Keratinocyte (primary cell): ENCODE results near the gene TVP23A. TPM values are rescaled to one million over a fixed set of nuclear protein-coding genes. Genes with fewer than 3 reads are reported as not detected.

Experiments
- DNase-seq: peaks from one replicate; pipeline ENCODE4 v3.0.0-alpha.2; 2011; ENCODE audit warnings: low read depth, missing footprints, low spot score
- FAIRE-seq: peaks from 2 replicates; lab custom pipeline; 2011; peaks lifted over from hg19 to GRCh38; lab: Jason Lieb, UNC
- H2AFZ ChIP-seq: 2 replicates; pipeline ENCODE4 v1.6.0; 2012; ENCODE audit warnings: low read length, control low read depth, inconsistent platforms; ENCODE audit not compliant: control insufficient read depth
- H3K27ac ChIP-seq: 2 replicates; pipeline ENCODE4 v1.5.1; 2011; ENCODE audit warnings: low read length; ENCODE audit not compliant: control insufficient read depth, insufficient read depth
- H3K27me3 ChIP-seq: 3 replicates; pipeline ENCODE4 v1.6.0; 2011; ENCODE audit warnings: low read length; ENCODE audit not compliant: control insufficient read depth, insufficient read depth; ENCODE audit errors: extremely low read depth
- H3K36me3 ChIP-seq, 2 experiments: 2 replicates in 1 of 2; 3 replicates in 1 of 2; pipeline ENCODE4 v1.5.1; 2011; ENCODE audit warnings: low read length in 2 of 2, mild to moderate bottlenecking in 1 of 2; ENCODE audit not compliant: control insufficient read depth in 2 of 2, insufficient read depth in 2 of 2; ENCODE audit errors: extremely low read depth in 1 of 2
- H3K4me1 ChIP-seq: 3 replicates; pipeline ENCODE4 v1.5.1; 2011; ENCODE audit warnings: low read length; ENCODE audit not compliant: control insufficient read depth, insufficient read depth; ENCODE audit errors: extremely low read depth
- H3K4me2 ChIP-seq: 3 replicates; pipeline ENCODE4 v1.6.0; 2011; ENCODE audit warnings: low read depth, low read length; ENCODE audit not compliant: control insufficient read depth, insufficient read depth; ENCODE audit errors: extremely low read depth
- H3K4me3 ChIP-seq, 3 experiments: fragments of 200-600 bp in 1 of 3; sonication (generic) in 1 of 3; 2 replicates in 2 of 3; 3 replicates in 1 of 3; pipeline ENCODE4 v1.5.1; 2011 to 2016; ENCODE audit warnings: low read length in 3 of 3, mild to moderate bottlenecking in 3 of 3, control low read depth in 2 of 3, inconsistent platforms in 1 of 3, low read depth in 1 of 3, mixed read lengths in 1 of 3, mixed run types in 1 of 3, moderate library complexity in 1 of 3; ENCODE audit not compliant: control insufficient read depth in 2 of 3, insufficient read depth in 2 of 3; ENCODE audit errors: extremely low read depth in 1 of 3
- H3K79me2 ChIP-seq: 2 replicates; pipeline ENCODE4 v1.6.0; 2012; ENCODE audit warnings: low read length; ENCODE audit not compliant: control insufficient read depth, insufficient read depth
- H3K9ac ChIP-seq: 3 replicates; pipeline ENCODE4 v1.6.0; 2011; ENCODE audit warnings: low read length; ENCODE audit not compliant: control insufficient read depth, insufficient read depth; ENCODE audit errors: extremely low read depth
- H3K9me1 ChIP-seq: 3 replicates; pipeline ENCODE4 v1.6.0; 2011; ENCODE audit warnings: low read length; ENCODE audit not compliant: control insufficient read depth, insufficient read depth; ENCODE audit errors: extremely low read depth
- H3K9me3 ChIP-seq: 2 replicates; pipeline ENCODE4 v1.5.1; 2012; ENCODE audit warnings: low read depth, low read length; ENCODE audit not compliant: control insufficient read depth
- H4K20me1 ChIP-seq: 3 replicates; pipeline ENCODE4 v1.6.0; 2011; ENCODE audit warnings: low read length; ENCODE audit not compliant: control insufficient read depth, insufficient read depth; ENCODE audit errors: extremely low read depth
- CTCF ChIP-seq, 3 experiments: IDR thresholded peaks in 1 of 3; conservative IDR thresholded peaks in 1 of 3; optimal IDR thresholded peaks in 1 of 3; 2 replicates in 2 of 3; 3 replicates in 1 of 3; pipeline versions ENCODE3 to v1.5.1; 2011; ENCODE audit warnings: low read length in 3 of 3, mild to moderate bottlenecking in 3 of 3, moderate library complexity in 2 of 3, control low read depth in 1 of 3, inconsistent platforms in 1 of 3; ENCODE audit not compliant: insufficient read depth in 2 of 3; ENCODE audit errors: extremely low read depth in 1 of 3
- EZH2 ChIP-seq: IDR thresholded peaks from one replicate; pipeline ENCODE4 v1.6.1; 2012; ENCODE audit warnings: inconsistent platforms, mild to moderate bottlenecking, low read length, moderate library complexity
- dilution Hi-C: fragments of 300-500 bp; cut with MboI; formaldehyde crosslinking; loops from one replicate; pipeline ENCODE4 v1.7.0; 2020; ENCODE audit warnings: low sequenced_read_pairs; ENCODE audit not compliant: extremely low pct_ligation_motif_present
- polyA plus RNA-seq, 5 experiments: library from polyadenylated mRNA; depleted of rRNA in 3 of 5; stranded (reverse) in 3 of 5; stranded (forward) in 1 of 5; unstranded in 1 of 5; fragments of >200 nt; gene quantifications; 1 replicate in 1 of 5; 2 replicates in 3 of 5; 3 replicates in 1 of 5; pipeline versions ENCODE4 v1.2.1 to v1.2.3, GENCODE V29; 2011 to 2012; ENCODE audit warnings: missing spikeins in 2 of 5, low read depth in 1 of 5, low replicate concordance in 1 of 5

Gene TVP23A
- polyA plus RNA-seq, 1 donor (not counting 4 experiments of a cell fraction or from before 2014, with no cell fraction given), result not detected

GRCh38 chr16:10740000-10740844, 78.4 kb downstream of the TVP23A start:
- Histone ChIP-seq H3K27me3 (no peaks in the 10 kb centered on the region), H3K4me2 (no peak overlapping the region)

GRCh38 chr16:10738231-10739077, 80.1 kb downstream of the TVP23A start:
- Histone ChIP-seq H2AFZ (no peak overlapping the region), H3K4me2 (no peak overlapping the region), H3K4me3 (no peak overlapping the region), H3K9ac (no peak overlapping the region), H3K27me3 (no peaks in the 10 kb centered on the region), H3K27ac (peak overlapping the region; percentile 48), H3K36me3 (no peaks in the 10 kb centered on the region), H3K9me3 (no peaks in the 10 kb centered on the region), H4K20me1 (no peaks in the 10 kb centered on the region), H3K4me1 (peaks cover 10% of the 10 kb centered on the region), H3K9me1 (no peaks in the 10 kb centered on the region), H3K79me2 (no peaks in the 10 kb centered on the region)
- DNase-seq, result peak; percentile 36
- dilution Hi-C loops, result loop anchor here (25.0 kb wide), 1 partner anchor 174 kb away; no protein-coding TSS in a partner anchor
- FAIRE-seq, result no peak
- TF ChIP-seq CTCF (optimal IDR thresholded peaks at IDR 0.05 in 1 of 3, IDR thresholded peaks at IDR 0.05 in 1 of 3, conservative IDR thresholded peaks at IDR 0.05 in 1 of 3; ENCODE audit: extremely low read depth in 1 of 3, insufficient read depth in 2 of 3, low read length in 3 of 3), result no peak
- TF ChIP-seq EZH2, result no peak

More at GRCh38 chr16:10740000-10740844, 78.4 kb downstream of the TVP23A start:
- TF ChIP-seq EZH2, result no peak
- TF ChIP-seq CTCF (optimal IDR thresholded peaks at IDR 0.05 in 1 of 3, IDR thresholded peaks at IDR 0.05 in 1 of 3, conservative IDR thresholded peaks at IDR 0.05 in 1 of 3; ENCODE audit: extremely low read depth in 1 of 3, insufficient read depth in 2 of 3, low read length in 3 of 3), result no peak
- Histone ChIP-seq H3K4me3 (no peak overlapping the region), H3K9me3 (no peaks in the 10 kb centered on the region), H3K36me3 (no peaks in the 10 kb centered on the region), H3K4me1 (peaks cover 14% of the 10 kb centered on the region), H3K79me2 (no peaks in the 10 kb centered on the region), H3K9me1 (no peaks in the 10 kb centered on the region), H4K20me1 (no peaks in the 10 kb centered on the region), H3K27ac (no peak overlapping the region), H3K9ac (no peak overlapping the region), H2AFZ (no peak overlapping the region)
- dilution Hi-C loops, result loop anchor here (25.0 kb wide), 1 partner anchor 172 kb away; no protein-coding TSS in a partner anchor
- DNase-seq, result no peak
- FAIRE-seq, result no peak
